GM21367 (cell line): ENCODE results near the gene TAAR1.

Source experiments
- ATAC-seq: cut with Tn5 transposase; IDR thresholded peaks from one replicate; pipeline ENCODE4 v1.9.1; 2021; ENCODE audit not compliant: unreplicated experiment

The TAAR1 gene

GRCh38 chr6:132596201-132596600 is 62.8 kb downstream of the TAAR1 start:
- no peak for ATAC-seq
